Ovary (tissue), 3 donors: ENCODE measurements around the gene TMEM45A.

ENCODE experiments used
- CTCF ChIP-seq, 3 donors: fragments of 450-650 bp in 2 of 3; fragments of 200-600 bp in 1 of 3; IDR thresholded peaks; one replicate each; pipeline versions ENCODE4 v1.5.1 to v1.8.0; 2016 to 2022; ENCODE audit warnings: antibody characterized with exemption in 3 of 3, mild to moderate bottlenecking in 1 of 3
- EP300 ChIP-seq: sonication (generic); formaldehyde crosslinking; IDR thresholded peaks from one replicate; pipeline ENCODE4 v1.6.1; 2017; ENCODE audit warnings: antibody characterized with exemption
- POLR2A ChIP-seq: fragments of 450-650 bp; IDR thresholded peaks from one replicate; pipeline ENCODE4 v1.6.1; 2017; ENCODE audit warnings: antibody characterized with exemption, mild to moderate bottlenecking, moderate library complexity
- donor health status: DM: no; HTN: no; CAD: no.

- TF ChIP-seq CTCF (IDR thresholded peaks at IDR 0.05), result no peak
- no peak for TF ChIP-seq POLR2A
- TF ChIP-seq EP300, result no peak
Observed at GRCh38 chr3:100586832-100587231, 94.4 kb downstream of the TMEM45A start.
